Dendritic cell treated with granulocyte-macrophage colony-stimulating factor and Interleukin-4, amounts not matched to agents 40 ng/mL and 50 ng/mL, for 4 days (primary cell): Measurements from ENCODE around the gene CLSTN3.
A peak's percentile ranks its signal among the peaks of the same experiment; 100 is the strongest.

Experiments used
- H3K27ac Mint-ChIP-seq: one replicate; pipeline ENCODE4 v1.8.0; 2022; ENCODE audit warnings: mild to moderate bottlenecking, mixed read lengths
- H3K27me3 Mint-ChIP-seq: one replicate; pipeline ENCODE4 v1.8.0; 2022; ENCODE audit warnings: mild to moderate bottlenecking, mixed read lengths
- H3K36me3 Mint-ChIP-seq: one replicate; pipeline ENCODE4 v1.8.0; 2022; ENCODE audit warnings: low read depth, mixed read lengths
- H3K4me1 Mint-ChIP-seq: one replicate; pipeline ENCODE4 v1.8.0; 2022; ENCODE audit warnings: low read depth, mixed read lengths
- H3K4me3 Mint-ChIP-seq: one replicate; pipeline ENCODE4 v1.8.0; 2022; ENCODE audit warnings: mild to moderate bottlenecking, moderate library complexity, mixed read lengths
- H3K9me3 Mint-ChIP-seq: one replicate; pipeline ENCODE4 v1.8.0; 2022; ENCODE audit warnings: mixed read lengths
- intact Hi-C: fragments of 100-400 bp; cut with micrococcal nuclease; formaldehyde crosslinking; loops from one replicate; pipeline ENCODE4 v1.15.0; 2022

CLSTN3 gene

GRCh38 chr12:7129872-7130691 lies at the start of gene CLSTN3:
Gene CLSTN3, plus strand, starts transcription at chr12:7130371. Its CDS starts 278 bp downstream, at chr12:7130649.
- peak within 1 kb of the TSS; percentile 48 for H3K4me3 Mint-ChIP-seq
- no peaks in the 10 kb centered on the region for H3K9me3 Mint-ChIP-seq
- H3K36me3 Mint-ChIP-seq = no peaks in the 10 kb centered on the region
- H3K4me1 Mint-ChIP-seq = peaks cover 52% of the 10 kb centered on the region
- peaks cover 61% of the 10 kb centered on the region for H3K27me3 Mint-ChIP-seq
- intact Hi-C loops = no loop called here
- no peak within 1 kb of the TSS for H3K27ac Mint-ChIP-seq

- Mint-ChIP-seq H3K4me3 (no peak overlapping the region), H3K9me3 (peaks cover 9% of the 10 kb centered on the region), H3K36me3 (no peaks in the 10 kb centered on the region), H3K27me3 (peaks cover 3% of the 10 kb centered on the region), H3K27ac (no peak overlapping the region), H3K4me1 (peaks cover 3% of the 10 kb centered on the region)
- intact Hi-C loops = no loop called here
Measured at GRCh38 chr12:7081037-7081436, 49.1 kb upstream of the CLSTN3 start.

- no peak overlapping the region for H3K27ac Mint-ChIP-seq
- H3K9me3 Mint-ChIP-seq = peaks cover 9% of the 10 kb centered on the region
- no peaks in the 10 kb centered on the region for H3K4me1 Mint-ChIP-seq
- H3K36me3 Mint-ChIP-seq = no peaks in the 10 kb centered on the region
- no peak overlapping the region for H3K4me3 Mint-ChIP-seq
- intact Hi-C loops = no loop called here
- H3K27me3 Mint-ChIP-seq = peaks cover 8% of the 10 kb centered on the region
Measured at GRCh38 chr12:7083125-7083524, 47.0 kb upstream of the CLSTN3 start.

GRCh38 chr12:7089196-7089871 lies 40.8 kb upstream of the CLSTN3 start:
- Mint-ChIP-seq H3K27ac (no peak overlapping the region), H3K36me3 (no peaks in the 10 kb centered on the region)
- intact Hi-C loops = no loop called here

GRCh38 chr12:7090222-7090998 lies 39.8 kb upstream of the CLSTN3 start:
- H3K4me1 Mint-ChIP-seq = peaks cover 19% of the 10 kb centered on the region
- H3K4me3 Mint-ChIP-seq = no peak overlapping the region
- H3K9me3 Mint-ChIP-seq = no peaks in the 10 kb centered on the region
- peaks cover 35% of the 10 kb centered on the region for H3K27me3 Mint-ChIP-seq
- no peaks in the 10 kb centered on the region for H3K36me3 Mint-ChIP-seq
- H3K27ac Mint-ChIP-seq = no peak overlapping the region
- intact Hi-C loops = loop anchor here (5.0 kb wide), 1 partner anchor 33 kb away; no protein-coding TSS in a partner anchor

More at GRCh38 chr12:7089196-7089871, 40.8 kb upstream of the CLSTN3 start:
- Mint-ChIP-seq H3K4me1 (peaks cover 12% of the 10 kb centered on the region), H3K4me3 (no peak overlapping the region), H3K9me3 (no peaks in the 10 kb centered on the region), H3K27me3 (peaks cover 29% of the 10 kb centered on the region)

- peaks cover 24% of the 10 kb centered on the region for H3K4me1 Mint-ChIP-seq
- H3K36me3 Mint-ChIP-seq = no peaks in the 10 kb centered on the region
- no peak overlapping the region for H3K27ac Mint-ChIP-seq
- no peaks in the 10 kb centered on the region for H3K9me3 Mint-ChIP-seq
- H3K4me3 Mint-ChIP-seq = no peak overlapping the region
- H3K27me3 Mint-ChIP-seq = peaks cover 37% of the 10 kb centered on the region
- intact Hi-C loops = loop anchor here (5.0 kb wide), 1 partner anchor 34 kb away; no protein-coding TSS in a partner anchor
Measured at GRCh38 chr12:7091171-7091570, 39.0 kb upstream of the CLSTN3 start.

GRCh38 chr12:7091660-7092228 lies 38.4 kb upstream of the CLSTN3 start:
- H3K27ac Mint-ChIP-seq = peak overlapping the region; percentile 58

GRCh38 chr12:7092229-7092985 lies 37.8 kb upstream of the CLSTN3 start, which contains the start of gene C1R:
Gene C1R, minus strand, starts transcription at chr12:7092445. Its CDS starts 57 bp downstream, at chr12:7092388.
- Mint-ChIP-seq H3K27me3 (peaks cover 34% of the 10 kb centered on the region), H3K36me3 (peaks cover 7% of the 10 kb centered on the region), H3K27ac (peak within 1 kb of the TSS; percentile 58), H3K9me3 (no peaks in the 10 kb centered on the region), H3K4me1 (peaks cover 24% of the 10 kb centered on the region), H3K4me3 (peak within 1 kb of the TSS; percentile 81)
- intact Hi-C loops = loop anchor here (5.0 kb wide), 1 partner anchor 35 kb away; no protein-coding TSS in a partner anchor

More at GRCh38 chr12:7091660-7092228, 38.4 kb upstream of the CLSTN3 start:
- Mint-ChIP-seq H3K4me3 (peak overlapping the region; percentile 81), H3K4me1 (peaks cover 24% of the 10 kb centered on the region), H3K27me3 (peaks cover 37% of the 10 kb centered on the region), H3K9me3 (no peaks in the 10 kb centered on the region), H3K36me3 (peaks cover 1% of the 10 kb centered on the region)
- intact Hi-C loops = loop anchor here (5.0 kb wide), 1 partner anchor 34 kb away; no protein-coding TSS in a partner anchor

- Mint-ChIP-seq H3K36me3 (peaks cover 11% of the 10 kb centered on the region), H3K27ac (peak overlapping the region; percentile 58), H3K9me3 (no peaks in the 10 kb centered on the region), H3K4me3 (no peak overlapping the region), H3K4me1 (peaks cover 24% of the 10 kb centered on the region), H3K27me3 (peaks cover 34% of the 10 kb centered on the region)
- intact Hi-C loops = loop anchor here (5.0 kb wide), 1 partner anchor 36 kb away; no protein-coding TSS in a partner anchor
Measured at GRCh38 chr12:7092986-7093460, 37.1 kb upstream of the CLSTN3 start.

GRCh38 chr12:7093486-7093885 lies 36.7 kb upstream of the CLSTN3 start:
- peaks cover 25% of the 10 kb centered on the region for H3K4me1 Mint-ChIP-seq
- H3K36me3 Mint-ChIP-seq = peaks cover 15% of the 10 kb centered on the region
- H3K9me3 Mint-ChIP-seq = no peaks in the 10 kb centered on the region
- peaks cover 34% of the 10 kb centered on the region for H3K27me3 Mint-ChIP-seq
- H3K27ac Mint-ChIP-seq = no peak overlapping the region
- intact Hi-C loops = loop anchor here (5.0 kb wide), 1 partner anchor 36 kb away; no protein-coding TSS in a partner anchor
- no peak overlapping the region for H3K4me3 Mint-ChIP-seq

- Mint-ChIP-seq H3K36me3 (peaks cover 18% of the 10 kb centered on the region), H3K4me3 (no peak overlapping the region), H3K27ac (no peak overlapping the region), H3K9me3 (no peaks in the 10 kb centered on the region), H3K27me3 (peaks cover 30% of the 10 kb centered on the region), H3K4me1 (peaks cover 28% of the 10 kb centered on the region)
- intact Hi-C loops = loop anchor here (5.0 kb wide), 1 partner anchor 37 kb away; no protein-coding TSS in a partner anchor
Measured at GRCh38 chr12:7093892-7094291, 36.3 kb upstream of the CLSTN3 start.

GRCh38 chr12:7096006-7096932 lies 33.9 kb upstream of the CLSTN3 start:
- Mint-ChIP-seq H3K4me3 (no peak overlapping the region), H3K27me3 (peaks cover 17% of the 10 kb centered on the region), H3K4me1 (peaks cover 36% of the 10 kb centered on the region), H3K36me3 (peaks cover 18% of the 10 kb centered on the region), H3K9me3 (no peaks in the 10 kb centered on the region), H3K27ac (no peak overlapping the region)
- intact Hi-C loops = no loop called here
